ENCODE measurements around the gene SHROOM2. TPM values are rescaled to one million over a fixed set of nuclear protein-coding genes. Genes with fewer than 3 reads are reported as not detected.

SHROOM2 gene
- total RNA-seq, 1 experiment from 2014 or later, result not detected

DNA sequence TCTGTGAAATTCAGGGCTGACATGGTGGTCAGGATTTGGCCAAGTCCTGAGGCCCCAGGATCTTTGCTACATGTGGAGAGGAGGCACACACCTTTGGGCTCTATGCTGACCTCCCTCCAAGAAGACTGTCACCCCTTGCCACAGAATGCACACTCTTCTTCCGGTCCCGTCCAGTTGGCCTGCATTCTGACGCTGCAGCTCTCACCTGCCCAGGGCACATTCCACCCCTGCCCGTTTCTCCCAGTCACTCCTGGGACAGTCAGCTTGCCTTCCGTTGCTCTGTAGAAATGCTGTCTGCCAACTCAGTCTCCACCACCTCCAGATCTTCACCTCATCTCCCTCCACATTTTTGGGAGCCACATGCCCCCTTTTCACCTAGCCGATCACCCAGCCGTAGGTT, 76.7 kb downstream of the SHROOM2 start:
- DNase-seq (ENCODE audit: low spot score), result no peak

DNA sequence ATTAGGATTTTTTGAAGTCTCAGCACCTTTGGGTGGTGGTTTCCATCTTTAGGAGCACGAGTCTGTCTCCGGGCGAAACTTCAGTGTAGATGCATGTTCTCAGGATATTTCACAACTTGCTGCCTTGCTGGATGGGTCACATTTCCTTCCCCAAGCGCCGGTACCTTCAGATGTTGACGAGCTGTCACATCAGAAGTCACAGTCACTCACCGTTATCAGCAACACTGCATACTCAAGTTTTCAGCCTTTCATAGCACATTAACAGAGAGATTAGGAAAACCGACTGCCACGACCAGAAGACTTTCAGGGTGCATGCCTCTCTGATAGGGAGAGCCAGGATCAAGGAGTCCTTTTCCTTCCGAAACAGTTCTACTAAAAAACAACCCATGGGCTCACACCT, 77.8 kb downstream of the SHROOM2 start:
- no peak for DNase-seq (ENCODE audit: low spot score)

DNA sequence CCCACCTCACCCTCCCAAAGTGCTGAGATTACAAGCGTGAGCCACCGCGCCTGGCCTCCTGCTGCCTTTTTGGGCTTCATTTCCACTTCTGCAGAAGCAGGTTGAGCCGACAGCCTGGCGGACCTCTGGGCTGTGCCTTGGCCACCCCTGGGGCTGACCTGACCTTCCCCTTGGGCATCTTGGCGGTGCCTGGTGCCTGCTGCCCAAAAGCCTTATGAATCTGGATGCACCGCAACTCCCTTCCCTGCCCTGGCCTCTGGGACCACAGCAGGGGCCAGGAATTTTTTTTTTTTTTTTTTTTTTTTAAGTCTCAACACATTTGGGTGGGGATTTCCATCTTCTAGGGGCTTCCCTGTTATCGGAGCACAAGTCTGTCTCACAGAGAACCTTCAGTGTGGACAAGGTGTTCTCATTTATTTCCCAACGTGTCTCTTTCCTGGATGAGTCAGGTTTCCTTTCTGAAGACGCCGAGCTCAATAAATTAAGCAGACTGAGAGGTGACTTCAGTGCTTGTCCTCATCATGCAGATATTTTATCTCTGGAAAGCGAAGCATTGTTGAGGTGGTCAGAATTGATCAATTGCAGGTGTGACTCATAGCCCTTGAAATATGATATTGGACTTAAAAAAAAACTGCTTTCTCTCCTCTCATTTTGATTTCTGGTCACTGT, 79.7 kb downstream of the SHROOM2 start:
- no peak for DNase-seq (ENCODE audit: low spot score)

DNA sequence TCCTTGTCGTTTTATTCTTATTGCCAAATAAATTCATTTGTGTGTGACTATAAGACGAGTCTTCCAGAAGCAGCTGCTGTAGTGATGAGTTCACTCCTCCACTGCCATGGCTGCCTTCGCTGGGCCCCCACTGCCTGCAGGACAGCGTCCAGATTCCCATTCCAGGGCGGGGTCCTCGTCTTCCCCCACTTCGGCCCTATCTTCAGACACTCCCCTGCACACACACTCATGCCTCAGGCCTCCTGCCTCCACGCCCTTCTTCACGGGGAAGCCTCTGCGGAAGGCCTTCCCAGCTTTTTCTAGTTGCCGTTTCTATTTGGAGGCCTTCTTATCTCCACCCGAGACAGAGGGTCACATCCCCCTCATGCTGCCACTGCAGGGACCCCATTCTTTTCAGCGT, 80.4 kb downstream of the SHROOM2 start:
- no peak for DNase-seq (ENCODE audit: low spot score)

DNA sequence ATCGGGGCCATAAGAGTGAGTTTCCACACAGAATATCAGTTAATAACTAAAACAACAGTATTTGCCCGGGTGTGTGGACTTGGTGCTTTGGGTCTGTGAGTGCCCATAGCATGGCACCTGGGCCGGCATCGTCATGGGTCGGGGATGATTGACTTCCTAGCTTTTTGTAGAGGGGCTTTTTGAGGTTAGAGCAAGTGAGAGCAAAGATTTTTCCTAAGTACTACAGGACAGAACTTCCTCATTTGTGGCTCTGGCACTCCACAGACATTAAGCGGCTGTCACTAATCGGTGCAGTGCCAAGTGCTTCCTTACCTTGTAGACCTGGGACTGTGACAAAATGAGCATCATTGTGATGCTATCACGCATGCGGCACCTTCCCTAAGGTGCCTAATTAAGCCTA, 81.0 kb downstream of the SHROOM2 start:
- DNase-seq (ENCODE audit: low spot score), result no peak

DNA sequence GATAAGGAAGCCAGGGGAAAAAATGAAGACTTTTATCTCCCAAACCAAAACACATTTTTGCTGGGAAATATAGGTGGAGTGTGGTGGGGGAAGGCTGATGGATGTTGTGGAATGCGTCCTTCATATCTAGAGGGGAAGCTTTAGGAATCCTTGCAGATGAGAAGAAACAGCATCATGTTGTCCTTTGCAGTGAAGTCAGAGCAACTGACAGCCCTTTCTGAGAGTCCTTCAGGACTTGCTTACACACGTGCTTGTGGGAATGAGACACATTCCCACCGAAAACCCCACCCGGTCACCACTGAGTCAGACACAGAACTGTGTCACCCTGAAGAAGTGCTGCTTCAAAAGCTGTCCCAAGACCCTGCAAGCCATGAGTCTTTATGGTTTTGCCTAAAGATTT, 81.5 kb downstream of the SHROOM2 start:
- no peak for DNase-seq (ENCODE audit: low spot score)

DNA sequence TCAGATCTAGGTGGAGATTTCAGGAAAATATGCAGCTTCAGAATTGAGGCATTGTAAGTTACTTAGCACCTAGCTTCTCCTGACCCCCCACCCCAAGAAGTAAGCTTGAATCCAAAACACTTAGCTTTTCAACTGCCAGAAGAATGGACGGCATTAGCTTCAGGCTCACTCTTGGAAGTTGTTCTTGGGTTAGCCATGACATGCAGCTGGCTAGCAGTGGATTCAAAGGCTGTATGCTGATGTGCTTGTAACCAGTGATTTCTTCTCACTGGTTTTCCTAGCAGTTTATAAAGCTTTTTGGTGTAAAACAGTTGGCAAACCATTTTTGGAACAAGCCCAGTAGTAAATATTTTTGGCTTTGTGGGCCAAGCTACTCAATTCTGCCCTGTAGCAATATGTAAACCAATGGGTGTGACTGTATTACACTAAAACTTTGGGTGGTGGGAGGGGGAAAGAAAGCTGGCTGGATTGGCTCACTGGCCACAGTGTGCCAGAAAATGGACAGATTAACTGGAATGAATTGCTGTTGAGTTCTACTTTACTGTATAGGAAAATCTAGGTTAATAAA, 85.6 kb downstream of the SHROOM2 start:
- no peak for DNase-seq (ENCODE audit: low spot score)

DNA sequence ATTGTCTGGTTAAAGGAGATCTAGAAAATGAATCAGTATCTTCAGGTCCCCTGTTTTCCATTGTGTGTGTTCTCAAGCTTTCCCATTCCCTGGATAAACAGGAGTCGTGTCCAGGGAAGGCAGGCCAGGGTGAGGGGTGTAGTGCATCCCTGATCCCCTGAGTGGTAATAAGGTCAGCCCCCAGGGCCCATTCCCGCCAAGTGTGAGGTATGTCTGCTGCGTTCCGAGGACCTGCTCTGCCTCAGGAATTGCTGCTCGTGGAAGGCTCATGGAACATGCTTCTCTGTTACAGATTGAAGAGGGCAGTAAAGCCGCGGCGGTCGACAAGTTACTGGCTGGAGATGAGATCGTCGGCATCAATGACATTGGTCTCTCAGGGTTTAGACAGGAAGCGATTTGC, 87.1 kb downstream of the SHROOM2 start:
- DNase-seq (ENCODE audit: low spot score), result no peak

DNA sequence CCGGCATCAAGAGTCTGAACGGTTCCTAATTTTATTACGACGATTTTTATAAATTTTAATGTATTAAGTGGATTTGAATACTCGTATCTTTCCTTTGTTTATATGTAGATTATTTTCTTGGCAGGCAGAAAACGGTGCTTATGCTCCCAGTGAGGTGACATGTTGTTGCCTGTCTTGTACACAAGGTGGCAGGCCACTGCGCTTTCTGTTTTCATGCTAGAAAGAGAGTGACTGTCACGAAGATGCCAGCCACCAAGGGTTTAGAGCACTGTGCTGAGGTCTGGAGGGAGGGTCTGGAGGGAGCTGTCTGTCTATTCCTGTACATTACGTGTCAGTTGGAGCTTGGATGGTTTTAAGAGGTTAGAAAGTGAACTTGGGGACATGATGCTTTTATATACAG, 87.7 kb downstream of the SHROOM2 start:
- DNase-seq (ENCODE audit: low spot score), result peak; percentile 38

DNA sequence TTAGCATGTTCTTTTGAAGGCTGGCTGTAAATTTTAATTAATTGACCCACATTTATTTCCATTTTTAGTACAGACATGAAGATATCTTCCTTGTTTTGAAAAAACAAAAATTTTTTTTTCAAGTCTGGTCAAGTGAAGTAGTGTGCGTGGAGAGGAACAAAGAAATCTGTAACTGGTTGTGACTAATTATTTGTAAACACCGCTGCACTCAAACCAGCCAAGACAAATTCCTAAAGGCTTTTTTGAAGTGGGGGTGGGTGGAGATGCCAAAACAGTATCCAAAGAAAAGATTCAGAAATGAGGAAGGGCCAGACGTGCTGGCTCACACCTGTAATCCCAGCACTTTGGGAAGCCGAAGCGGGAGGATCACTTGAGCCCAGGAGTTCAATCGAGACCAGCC, 88.3 kb downstream of the SHROOM2 start:
- no peak for DNase-seq (ENCODE audit: low spot score)

DNA sequence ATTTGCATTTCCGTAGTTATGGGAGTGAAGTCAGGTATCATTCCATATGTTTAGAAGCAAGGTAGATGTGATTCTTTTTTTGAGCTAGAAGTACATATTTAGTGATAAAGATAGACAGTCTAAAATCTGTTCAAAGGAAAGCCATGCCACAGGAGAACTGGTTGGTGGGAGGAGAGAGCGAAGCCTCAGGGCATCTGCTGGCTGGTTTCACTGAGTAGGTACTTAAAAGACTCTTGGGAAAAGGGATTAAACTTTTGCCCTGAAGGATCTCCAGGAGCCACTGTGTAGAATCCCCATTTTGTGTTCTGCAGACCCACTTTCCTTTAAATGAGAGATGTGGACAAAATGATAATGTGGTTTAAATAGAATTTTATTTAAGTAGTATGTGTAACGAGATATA, 89.6 kb downstream of the SHROOM2 start:
- DNase-seq (ENCODE audit: low spot score), result no peak

DNA sequence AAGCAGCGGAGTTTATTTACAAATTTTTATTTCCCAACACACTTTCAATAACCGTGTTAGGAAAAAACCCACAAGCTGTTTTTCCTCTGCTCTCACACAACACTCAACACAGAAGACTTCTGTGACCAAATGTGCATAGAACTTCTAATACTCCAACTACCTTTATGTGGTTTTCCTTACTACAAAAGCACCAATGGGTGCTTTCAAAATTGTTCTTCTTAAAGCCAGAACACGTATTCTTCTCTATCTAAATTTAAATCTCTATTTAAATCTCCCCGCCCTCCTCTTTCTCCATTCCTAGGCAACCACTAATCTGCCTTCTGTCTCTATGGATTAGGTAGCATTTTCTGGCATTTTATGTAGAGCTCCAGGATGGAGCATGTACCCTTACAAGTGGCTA, 90.0 kb downstream of the SHROOM2 start:
- no peak for DNase-seq (ENCODE audit: low spot score)

DNA sequence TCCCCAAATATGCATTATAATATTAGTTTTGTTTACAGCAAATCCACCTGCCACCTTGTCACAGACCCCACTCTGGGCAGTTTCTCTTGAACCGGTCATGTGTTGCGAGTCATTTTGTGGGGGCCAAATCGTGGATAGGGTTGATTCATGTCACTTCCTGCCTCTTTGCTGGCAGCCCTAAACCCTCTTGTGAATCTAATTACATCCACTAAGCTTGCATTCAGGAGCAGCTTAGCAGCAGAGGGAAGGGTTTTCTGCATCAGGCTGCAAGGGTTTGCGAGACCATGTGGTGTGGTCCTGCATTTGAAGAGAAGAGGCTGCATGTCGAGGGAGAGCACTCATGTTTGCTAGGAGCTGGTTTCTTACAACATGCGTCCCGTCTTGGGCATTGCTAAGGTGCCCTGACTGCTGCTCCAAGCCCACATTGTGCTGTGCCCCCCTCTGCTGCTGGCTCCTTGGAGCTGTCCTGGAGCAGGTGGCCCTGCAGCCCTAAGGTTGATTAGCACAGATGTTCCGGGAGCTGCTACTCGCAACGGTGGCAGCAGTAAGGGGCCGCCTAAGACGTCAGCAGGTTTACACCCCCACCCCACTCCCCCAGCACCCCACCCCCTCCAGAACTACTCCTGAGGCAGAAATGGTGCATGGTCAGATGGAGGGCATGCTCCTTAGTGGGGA, 92.1 kb downstream of the SHROOM2 start:
- DNase-seq (ENCODE audit: low spot score), result no peak

DNA sequence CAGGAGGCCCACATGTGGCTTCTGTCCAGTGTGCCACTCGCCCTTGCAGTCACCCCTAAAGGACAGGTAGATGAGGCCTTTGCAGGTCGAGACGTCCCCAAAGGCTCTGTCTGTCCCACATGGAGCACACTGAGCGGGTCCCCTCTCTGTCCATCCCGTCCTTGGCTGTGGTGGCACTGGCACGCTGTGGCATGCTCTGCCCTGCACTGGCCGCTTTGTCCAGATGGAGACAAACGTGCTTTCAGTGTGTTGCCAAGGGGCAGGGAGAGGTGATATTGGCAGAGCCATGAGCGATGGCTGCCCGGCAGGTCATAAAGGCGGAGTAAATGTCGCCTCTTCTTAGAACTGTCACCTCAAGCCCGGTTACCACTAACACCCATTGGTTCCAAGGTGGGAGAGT, 94.0 kb downstream of the SHROOM2 start:
- DNase-seq (ENCODE audit: low spot score), result no peak

DNA sequence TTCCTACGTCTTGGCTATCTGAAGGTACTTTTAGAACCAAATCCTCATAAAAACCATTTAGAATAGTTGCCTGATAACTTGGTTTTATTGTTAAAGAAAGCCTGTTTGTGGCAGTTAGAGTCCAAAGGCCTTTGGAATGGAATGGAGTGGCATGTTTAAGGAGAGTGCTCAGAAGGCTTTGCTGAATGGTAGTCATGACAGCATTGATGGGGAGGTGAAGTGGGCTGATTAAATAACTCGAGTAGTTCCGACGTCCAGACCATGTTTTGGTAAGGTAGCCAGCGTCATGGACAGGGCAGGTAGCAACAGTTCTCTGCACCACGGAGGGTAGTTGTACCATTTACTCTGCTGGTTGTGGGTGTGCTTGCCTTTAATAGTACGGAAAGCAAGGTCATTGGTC, 94.6 kb downstream of the SHROOM2 start:
- DNase-seq (ENCODE audit: low spot score), result no peak

DNA sequence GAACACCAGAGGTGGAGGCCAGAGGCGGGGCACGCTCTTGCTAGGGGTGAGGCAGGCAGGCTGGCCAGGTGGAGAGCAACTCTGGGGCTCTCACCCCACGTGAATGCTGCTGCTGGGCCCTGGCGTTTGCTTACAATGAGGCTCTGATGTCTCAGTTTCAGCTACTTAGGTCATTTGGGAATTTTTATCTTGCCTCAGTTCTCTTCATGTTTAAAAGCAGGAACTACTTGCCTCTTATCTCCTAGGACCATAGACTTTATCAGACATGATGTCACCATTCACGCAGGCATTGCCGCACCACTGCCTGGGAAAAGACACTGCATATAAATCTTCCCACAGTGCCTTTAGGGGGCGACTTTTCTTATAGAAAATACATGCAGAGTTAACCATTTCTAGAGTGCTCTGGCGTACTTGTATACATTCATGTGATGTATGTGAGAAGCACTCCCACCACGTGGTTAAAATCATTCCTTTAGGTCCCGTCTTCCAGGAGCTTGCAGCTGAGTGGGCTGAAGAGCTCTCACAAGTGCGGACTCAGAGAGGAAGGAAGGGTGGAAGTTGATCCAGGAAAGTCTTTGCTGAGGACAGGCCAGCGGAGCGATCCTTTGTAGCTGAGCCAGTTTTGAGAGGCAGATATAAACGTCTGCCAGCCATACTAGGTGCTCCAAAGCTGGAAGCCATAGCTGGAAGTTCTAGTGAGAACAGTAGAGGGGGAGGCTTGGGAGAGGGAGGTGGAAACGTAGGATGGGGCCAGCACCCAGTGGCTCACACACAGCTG, 96.6 kb downstream of the SHROOM2 start:
- peak; percentile 5 for DNase-seq (ENCODE audit: low spot score)

DNA sequence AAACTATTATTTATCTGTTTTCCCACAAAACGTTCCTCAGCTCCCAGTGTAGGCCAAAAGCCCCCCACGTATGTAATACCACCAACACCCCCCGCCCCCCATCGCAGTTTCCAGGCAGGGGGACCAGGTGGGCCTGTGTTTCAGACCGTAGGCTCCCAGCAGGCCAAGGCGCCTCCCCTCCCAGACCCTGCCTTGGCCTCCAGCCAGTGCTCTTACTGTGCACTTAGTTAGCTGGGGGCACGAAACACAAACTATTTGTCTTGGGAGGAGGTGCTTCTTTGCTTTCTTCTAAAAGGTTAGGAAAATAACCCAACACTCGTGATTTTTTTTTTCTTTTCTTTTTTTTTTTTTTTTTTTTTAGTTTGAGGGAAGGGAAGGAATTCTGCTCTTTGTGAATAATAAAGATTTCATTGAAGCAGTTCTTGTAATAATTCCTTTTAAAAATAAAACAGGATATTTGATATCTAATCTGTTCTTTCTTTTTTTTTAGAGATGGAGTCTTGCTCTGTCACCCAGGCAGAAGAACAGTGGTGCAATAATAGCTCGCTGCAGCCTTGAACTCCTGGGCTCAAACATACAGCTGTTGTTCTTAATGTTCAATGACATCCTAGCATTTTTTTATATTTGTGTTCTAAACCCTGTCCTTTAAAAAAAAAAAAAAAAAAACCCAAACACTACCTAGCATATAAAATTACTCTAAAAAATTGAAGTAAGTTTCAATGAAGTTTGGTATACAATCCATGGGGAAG, 98.0 kb downstream of the SHROOM2 start:
- DNase-seq (ENCODE audit: low spot score), result no peak

DNA sequence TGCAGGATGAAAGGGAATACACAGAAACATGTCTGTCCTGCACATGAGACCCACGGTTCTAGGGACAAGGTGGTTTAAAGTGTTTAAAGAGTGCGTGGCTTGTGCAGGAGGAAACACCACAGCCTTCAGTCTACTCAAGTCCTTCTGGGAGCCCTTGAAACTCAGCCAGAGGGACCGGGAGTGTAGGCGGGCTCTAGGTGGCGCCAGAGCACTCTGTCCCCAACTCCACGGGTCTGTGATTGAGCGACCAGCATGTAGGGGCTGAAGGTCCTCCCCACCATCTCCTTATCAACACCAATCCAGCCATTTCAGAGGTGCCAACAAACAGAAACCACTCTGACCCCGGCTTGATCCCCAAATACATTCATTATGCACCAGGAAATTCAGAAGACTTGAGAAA, 98.9 kb downstream of the SHROOM2 start:
- peak; percentile 58 for DNase-seq (ENCODE audit: low spot score)

DNA sequence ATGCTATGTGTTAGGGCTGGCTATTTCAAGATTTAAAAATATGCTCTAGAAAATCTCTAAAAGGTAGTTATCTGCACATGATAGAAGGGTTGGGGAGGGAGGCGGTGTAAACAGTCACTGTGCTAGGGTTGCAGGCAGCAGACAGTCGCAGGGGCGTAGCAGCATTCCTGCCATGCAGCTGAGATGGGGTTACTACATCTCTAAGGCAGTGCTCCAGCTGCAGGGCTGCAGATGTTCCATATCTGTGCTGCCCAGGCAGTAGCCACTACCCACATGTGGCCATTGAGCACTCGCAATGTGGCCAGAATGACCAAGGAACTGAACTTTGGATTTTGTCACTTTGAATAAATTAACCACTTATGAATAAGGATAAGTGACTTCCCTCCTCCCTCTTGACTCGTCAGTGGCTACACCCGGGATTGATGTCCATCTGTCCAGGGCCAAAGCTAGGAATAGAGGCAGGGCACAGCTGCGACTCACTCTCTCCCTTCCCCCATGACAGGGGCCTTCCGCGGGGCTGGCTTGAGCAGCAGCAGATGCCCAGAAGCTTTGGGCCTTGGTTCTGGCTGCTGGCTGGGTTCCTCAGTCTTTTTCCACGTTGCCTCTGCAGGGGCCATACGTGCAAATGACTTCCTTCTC, 101.5 kb downstream of the SHROOM2 start:
- DNase-seq (ENCODE audit: low spot score), result no peak

DNA sequence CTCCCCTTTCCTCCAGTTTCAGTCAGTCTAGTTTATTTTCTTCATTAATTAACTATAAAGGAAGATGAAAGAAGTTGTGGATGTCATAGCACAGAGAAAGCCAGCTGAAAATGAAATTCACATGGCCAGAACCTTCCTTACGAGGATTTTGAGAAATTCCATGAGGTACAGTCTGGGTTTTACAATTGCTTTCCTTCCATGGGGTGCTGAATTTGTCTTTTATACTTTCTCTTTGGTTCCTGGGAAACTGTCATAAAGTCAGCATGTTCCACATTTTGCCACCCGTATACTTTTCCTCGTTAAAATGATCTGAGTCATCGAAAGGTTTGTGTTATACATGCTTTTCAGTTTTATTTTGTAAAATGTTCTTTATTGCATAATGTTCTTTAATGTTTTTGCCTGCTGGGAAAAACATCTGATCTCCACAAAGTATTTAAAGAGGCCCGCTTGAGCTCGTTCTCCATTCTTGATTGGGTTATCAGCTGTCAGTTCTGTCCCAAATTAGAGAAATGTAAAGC, 102.8 kb downstream of the SHROOM2 start:
- DNase-seq (ENCODE audit: low spot score), result no peak

DNA sequence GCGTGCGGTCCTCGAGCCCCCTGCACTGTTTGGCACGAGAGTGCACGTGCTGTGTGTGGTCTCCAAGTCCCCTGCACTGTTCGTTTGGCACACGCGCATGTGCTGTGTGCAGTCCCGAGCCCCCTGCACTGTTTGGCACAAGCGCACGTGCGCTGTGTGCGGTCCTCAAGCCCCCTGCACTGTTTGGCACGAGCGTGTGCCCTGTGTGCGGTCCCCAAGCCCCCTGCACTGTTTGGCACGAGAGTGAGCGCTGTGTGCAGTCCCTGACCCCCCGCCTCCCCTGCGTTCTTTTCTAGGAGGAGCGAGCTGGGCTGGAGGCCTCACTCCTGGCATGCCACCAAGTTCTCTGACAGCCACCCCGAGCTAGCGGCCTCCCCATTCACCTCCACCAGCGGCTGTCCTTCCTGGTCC, 104.5 kb downstream of the SHROOM2 start:
- DNase-seq (ENCODE audit: low spot score), result no peak
